ENCODE data around the gene NUDT22.
A peak's percentile ranks its signal among the peaks of the same experiment; 100 is the strongest.

NUDT22 gene, protein sequence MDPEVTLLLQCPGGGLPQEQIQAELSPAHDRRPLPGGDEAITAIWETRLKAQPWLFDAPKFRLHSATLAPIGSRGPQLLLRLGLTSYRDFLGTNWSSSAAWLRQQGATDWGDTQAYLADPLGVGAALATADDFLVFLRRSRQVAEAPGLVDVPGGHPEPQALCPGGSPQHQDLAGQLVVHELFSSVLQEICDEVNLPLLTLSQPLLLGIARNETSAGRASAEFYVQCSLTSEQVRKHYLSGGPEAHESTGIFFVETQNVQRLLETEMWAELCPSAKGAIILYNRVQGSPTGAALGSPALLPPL

DNA sequence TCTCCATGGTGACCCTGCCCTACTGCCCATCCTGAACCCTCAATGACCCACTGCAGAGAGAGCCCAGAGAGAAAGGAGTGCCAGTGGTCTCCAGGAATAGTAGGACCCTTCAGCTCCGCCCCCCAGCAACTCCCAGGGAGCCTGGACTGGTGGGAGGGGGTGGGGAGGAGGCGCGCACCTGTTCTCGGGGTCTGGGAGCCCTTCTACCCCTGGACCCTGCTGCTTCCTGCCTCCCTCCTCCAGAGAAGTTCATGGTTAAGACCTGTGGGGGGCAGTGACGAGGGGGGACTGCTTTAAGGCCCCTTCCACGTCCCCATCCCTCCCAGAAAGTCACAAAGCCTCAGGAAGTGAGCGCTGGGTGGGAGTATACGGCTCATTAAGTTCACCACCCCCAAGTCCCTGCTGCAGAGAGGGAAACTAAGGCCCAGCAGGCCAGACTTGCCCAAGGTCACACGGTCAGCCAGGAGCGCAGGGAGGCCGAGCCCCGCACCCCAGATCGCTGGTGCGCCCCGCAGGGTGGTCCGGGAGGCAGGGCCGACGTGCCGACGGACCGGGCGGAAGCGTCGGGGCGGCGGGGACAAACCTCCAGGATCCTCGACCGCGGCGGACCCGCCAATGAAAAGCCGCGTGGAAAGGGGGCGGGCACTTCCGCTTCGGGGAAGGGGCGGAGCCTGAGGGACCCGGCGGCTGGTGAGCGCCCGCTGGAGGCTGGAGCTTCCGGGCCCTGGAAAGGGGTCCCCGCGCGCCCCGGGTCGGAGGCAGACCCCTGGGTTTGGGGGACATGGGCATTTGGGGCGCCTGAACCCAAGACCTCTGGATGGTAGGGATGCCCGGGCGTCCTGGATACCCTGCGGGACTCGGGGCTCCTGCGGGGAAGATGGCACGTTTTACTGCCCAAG, at the start of gene NUDT22, which contains the start of gene TRPT1:
TSS of gene NUDT22 (plus strand) at position 667 of the 899 bp plus-strand sequence. CDS start 379 bp downstream, outside the sequence.
TSS of gene TRPT1 (minus strand) at position 579 of the 899 bp plus-strand sequence. CDS start at position 253, 326 bp downstream.
- DNase-seq = peak; percentile 87 to 93 (median 90)

DNA sequence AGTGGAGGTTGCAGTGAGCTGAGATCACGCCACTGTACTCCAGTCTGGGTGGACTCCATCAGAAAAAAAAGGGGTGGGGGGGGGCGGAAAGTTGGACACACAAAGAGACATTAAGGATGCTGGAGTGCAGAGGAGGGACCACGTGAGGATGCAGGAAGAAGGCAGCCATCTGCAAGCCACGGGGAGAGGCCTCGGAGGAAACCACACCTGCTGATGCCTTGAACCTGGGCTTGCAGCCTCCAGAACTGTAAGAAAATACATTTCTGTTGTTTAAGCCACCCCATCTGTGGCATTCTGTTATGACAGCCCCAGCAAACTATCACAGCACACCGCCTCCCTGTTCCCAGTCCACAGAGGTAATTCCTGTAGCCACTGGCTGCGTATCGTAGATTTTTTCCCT, 49.3 kb upstream of the NUDT22 start:
- DNase-seq = no peak

DNA sequence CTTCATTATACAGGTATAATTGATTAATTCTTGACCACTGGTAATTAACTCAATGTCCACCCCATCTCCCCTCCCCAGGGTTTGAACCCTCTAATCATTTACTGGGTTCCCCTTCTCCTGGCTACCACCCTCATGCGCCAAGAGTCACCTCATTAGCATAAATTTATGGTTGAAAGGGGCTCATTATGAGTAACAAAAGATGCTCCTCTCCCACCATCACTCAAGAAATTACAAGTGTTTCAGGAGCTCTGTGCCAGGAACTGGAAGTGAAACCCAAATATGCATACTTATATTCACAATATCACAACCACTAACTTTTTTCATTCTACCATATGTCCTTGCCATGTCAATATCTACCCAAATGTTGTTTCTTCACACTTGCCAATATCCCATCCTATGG, 47.9 kb upstream of the NUDT22 start:
- no peak for DNase-seq

DNA sequence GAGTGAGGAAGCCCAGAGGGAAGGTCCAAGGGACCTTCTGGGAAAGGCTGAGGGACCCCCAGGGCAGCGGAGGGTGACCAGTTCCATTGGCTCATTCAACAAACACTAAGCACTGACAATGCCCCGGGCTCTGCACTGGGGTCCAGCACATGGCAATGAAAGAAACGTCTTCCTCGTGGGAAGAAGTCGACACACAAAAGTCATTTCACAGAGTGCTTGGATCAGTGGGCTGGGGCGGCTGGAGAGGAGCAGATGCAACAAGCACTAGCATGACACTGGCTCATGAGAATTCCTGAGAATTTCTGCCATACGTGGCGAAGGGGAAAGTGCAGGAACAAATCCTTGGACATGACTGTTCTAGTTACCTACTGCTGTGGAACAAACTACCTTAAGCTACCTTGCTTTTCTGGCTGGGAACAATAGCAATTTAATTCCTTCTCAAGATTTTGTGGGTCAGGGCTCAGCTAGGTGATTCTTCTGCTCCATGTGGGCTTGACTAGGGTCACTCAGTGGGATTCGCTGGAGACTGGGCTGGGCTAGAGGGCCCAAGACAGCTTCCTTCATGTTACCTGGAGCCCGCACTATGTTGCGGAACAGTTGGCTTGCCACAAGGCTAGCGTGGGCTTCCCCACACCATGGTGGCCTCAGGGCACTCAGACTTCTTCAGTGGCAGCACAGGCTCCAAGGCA, 47.0 kb upstream of the NUDT22 start:
- no peak for DNase-seq

DNA sequence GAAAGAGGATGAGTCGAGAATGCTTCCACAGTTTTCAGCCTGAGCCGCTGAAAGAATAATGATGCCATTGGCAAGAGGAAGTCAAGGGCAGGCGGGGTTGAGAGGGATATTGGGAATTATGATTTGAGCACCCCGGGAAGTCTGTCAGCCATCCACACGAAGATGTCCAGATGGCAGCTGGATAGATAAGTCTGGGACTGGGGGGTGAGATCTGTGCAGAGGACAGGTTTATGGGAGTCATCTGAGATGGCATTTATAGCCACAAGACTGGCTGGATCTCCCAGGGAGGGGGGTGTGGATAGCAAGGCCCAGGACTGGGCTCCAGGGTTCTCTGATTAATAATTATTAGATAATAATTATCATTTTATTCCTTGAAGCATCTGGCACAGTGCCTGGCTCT, 45.2 kb upstream of the NUDT22 start:
- no peak for DNase-seq

DNA sequence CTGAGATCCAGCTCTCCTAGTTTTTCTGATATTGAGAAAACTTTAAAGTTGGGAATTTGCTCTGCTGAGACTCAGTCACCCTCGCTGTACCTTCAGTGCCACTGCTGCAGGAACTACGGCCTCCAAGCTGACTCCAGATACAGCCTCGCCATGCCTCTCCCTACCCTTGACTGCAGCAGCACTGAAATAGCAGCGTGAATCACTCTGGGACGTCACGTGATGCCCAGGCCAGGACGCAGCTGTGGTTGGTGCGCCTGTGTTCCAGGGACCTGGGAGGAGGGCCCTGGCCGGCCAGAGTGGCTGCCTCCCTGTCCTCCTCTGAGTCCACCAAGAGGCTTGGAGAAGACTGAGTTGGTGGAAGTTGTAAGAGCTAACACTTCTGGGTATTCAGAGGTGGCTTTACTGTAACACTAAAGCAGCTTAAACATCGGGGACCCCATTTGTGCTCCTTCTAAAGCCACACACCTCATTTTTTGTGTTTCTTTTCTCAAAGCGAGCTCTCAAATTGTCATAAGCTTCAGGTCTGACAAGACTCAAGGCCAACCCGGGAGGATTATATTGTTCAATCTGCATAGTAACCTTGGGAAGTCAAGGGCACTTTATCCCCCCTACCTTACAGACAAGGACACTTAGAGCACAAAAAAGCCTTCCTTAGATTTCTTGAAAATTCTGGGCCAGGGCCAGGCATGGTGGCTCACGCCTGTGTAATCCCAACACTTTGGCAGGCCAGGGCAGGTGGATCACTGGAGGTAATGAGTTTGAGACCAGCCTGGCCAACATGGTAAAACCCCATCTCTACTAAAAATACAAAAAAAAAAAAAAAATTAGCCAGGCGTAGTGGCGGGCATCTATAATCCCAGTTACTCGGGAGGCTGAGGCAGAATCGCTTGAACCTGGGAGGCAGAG, 44.3 kb upstream of the NUDT22 start:
- DNase-seq = peak; percentile 59 to 75 (median 70)

DNA sequence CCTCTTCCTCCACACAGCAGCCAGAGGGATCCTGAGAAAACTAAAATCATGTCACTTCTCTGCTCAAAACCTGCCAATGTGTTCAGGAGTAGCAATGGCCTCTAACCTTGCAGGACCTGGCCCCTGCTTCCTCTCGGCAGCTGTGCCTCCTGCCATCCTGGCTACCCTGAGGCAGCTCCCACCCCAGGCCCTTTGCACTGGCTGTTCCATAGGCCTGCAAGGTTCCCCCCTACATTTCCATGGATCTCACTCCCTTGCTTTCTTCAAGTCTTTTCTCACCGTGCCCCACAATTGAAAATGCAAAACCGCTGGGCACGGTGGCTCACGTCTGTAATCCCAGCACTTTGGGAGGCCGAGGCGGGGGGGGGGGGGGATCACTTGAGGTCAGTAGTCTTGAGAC, 42.2 kb upstream of the NUDT22 start:
- no peak for DNase-seq

DNA sequence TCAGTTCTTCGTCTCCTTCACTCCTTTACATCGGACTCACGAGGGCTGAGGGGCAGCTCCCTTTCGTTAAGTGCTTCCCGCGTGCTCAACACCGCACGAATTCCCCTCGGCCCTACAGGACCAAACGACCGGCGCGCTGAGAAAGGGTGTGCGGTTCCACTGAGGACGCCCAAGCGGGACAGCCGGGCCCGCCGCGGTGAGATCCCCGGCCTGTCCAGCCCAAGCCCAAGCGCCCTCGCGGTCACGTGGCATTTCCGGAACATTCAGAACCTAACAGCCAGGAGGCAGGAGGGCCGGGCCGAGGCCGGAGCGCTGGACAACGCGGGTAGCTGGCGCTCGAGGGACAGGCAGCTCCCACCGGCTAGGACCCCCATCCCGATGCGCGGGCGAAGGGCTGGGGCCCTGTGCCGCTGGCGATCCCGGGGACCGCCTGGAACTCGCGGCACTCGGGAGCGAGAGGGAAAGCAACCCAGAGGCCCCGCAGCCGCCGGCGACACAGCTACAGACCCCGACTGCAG, 40.8 kb upstream of the NUDT22 start:
- peak; percentile 71 to 96 (median 95) for DNase-seq

DNA sequence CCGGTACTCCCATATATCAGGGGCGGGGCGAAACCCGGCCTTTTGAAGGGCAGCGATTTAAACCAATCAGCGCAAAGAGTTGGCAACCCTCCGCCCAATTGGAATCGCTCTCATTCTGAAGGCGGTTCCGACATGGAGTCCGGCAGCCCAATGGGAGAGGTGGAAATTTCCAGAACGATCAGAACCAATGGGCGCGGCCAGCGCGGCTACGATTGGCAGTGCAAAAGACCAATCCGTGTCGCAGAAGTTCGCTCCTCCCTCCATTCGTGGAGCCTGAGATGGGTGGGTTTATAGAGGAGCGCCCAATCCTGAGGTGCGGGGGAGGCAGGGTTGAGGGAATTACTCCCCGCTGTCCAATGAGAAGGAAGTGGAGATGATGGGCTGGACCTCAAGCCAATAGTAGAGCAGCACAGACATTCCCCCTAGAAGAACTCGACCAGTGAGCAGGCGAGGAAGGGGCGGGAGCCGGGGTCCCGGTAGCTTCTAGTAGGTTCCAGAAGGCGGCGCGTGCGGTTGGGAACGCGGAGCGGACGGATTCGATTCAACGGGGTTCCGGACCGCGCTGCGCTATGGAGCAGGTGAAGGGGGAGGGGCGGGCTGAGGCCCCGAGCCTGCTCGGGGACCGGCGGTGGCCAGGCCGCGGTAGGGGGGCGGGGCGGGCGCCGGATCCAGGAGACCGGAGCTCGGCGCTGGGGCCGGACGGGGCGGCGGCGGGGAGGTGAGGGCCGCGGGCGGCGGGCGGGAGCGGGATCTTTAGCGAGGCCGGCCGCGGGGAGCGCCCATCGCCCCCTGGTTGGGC, 40.2 kb upstream of the NUDT22 start, which contains the start of gene STIP1:
TSS of gene STIP1 (plus strand) at position 479 of the 799 bp plus-strand sequence. CDS start at position 570, 91 bp downstream.
- peak; percentile 100 for DNase-seq

DNA sequence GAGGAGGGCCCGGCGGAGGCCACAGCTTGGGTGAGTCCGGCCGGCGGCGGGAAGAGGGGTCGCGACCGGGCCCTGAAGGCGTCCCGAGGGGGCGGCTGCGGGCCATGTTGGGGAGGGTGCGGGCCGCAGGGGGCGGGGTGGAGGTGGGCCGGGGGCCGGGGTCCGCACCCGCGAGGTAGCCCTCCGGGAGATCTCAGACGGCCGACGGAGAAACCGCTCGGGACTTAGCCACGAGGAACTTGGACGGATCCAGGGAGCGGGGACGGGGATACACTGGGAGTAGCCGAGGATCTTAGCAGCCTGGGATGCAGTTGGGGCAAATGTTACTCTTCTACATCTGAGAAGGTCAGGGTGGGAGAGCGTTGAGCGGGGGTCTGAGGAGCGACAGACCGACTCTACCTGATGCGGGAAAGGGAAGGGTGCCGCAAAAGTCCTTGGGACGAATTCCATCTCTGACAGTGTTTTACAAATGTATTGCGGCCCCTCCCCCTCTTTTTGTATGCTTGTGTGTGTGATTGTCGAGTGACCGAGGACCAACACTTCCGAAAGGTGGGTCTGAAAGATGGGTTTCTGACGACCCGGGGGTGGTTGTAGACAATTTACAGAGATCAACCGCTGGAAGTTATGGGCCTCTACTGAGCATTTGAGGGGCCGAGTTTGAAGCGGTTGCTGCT, 39.4 kb upstream of the NUDT22 start:
- DNase-seq = peak in 1 of 3 experiments; percentile 59

DNA sequence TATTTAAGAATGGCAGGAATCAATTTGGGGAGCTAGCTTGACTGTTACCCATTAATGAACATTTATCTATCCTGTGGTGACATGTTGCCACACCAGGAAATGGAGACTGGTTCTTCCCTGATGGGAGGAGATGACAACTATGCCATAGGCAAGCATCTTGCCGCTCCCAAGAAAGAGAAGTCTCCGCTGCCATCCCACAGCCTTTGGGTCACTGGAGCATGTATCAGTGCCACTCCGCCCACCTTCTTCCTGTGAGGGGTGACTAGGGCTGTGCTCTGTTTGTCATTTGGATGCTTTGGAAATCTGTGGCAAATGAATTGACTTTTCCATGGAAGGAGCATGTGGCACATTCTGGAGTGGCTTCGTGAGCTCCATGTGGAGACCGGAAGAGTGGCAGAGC, 33.6 kb upstream of the NUDT22 start:
- DNase-seq = no peak

DNA sequence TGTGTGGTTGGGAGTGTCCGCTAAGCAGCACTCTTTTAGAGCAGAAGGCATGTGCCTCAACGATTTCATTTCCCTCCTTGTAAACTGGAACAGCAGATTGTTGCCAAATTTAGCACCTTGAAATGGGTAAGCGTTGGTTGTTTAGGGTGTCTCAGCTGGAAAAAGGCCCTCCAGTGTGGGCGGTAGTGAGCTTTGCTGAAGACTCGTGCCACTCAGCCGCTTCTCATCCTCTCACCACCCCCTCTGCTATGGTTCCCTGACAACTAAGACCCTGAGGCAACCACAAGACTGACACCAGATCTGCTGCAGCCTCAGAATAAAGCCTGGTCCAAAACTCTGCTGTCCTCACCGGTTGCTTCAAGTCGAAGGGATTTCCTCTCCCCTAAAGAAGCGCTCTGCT, 29.4 kb upstream of the NUDT22 start:
- DNase-seq = no peak

DNA sequence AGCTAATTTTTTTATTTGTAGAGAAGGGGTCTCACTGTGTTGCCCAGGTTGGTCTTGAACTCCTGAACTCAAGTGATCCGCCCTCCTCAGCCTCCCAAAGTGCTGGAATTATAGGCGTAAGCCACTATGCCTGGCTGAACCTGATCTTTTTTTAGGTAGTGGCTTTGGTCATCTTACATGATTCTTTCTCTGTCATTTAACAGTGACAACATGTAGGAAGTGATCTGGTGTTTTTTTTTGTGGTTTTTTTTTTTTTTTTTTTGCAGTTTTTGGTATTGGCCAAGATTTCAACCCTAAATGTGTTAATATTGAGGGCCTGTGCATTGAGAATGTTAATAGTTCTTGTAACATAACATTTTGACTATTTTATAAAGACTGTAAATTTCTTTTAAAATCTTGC, 27.6 kb upstream of the NUDT22 start:
- DNase-seq = no peak

DNA sequence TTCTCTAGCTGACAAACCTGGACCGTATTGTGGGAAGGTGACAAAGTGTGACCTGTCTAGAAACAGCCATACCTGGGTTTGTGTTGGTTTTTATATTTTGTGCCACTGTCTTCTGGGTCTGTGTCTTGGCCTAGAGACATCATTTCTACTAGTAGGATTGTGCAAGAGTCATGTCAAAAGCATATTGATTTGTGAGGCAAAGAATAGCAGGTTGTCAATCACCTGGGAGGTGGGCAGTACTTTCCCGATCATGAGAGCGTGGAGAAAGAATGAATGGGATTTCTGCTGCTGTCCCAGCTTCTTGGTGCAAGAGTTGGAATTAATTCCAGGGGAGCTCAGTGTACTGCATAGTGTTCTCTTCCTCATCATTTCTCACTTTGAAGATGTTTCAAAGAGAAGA, 24.5 kb upstream of the NUDT22 start:
- no peak for DNase-seq

DNA sequence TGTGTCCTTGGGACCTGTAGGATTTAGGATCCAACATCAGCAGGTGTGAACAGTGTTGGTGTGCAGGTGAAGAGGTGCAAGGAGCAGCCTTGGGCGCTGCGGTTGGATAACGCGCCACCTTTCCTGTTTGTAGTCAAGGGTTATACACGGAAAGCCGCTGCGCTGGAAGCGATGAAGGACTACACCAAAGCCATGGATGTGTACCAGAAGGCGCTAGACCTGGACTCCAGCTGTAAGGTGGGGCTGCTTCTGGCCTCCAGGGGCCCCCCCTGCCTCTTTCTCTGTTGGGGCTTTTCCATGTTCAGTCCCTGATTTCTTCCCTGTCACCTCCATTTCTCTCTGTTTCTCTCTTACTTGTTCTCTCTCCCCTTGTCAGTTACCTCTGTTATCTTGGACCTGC, 23.1 kb upstream of the NUDT22 start:
- DNase-seq = no peak

DNA sequence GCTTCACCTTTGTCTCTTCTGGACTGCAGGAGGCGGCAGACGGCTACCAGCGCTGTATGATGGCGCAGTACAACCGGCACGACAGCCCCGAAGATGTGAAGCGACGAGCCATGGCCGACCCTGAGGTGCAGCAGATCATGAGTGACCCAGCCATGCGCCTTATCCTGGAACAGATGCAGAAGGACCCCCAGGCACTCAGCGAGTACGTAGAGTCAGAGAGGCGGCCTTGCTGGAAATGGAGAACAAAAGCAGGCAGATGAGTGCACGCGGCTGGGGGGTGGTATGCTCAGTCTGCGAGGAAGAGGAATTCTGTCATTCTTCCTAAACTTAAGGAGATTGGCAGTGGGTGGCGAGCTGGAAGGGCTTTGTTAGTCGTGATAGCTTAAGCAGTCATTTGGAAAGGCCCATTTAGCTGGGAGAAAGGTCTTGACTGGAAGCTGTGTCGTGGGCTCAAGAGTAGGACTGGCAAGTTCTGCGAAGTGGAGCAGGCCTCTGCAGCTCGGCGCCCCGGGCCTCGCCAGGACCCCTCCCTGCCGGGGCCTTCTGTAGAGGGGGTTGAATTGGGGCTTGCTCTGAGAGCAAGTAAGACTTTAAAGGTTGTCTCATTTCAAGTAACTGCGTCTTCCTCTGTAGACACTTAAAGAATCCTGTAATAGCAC, 22.5 kb upstream of the NUDT22 start:
- no peak for DNase-seq

DNA sequence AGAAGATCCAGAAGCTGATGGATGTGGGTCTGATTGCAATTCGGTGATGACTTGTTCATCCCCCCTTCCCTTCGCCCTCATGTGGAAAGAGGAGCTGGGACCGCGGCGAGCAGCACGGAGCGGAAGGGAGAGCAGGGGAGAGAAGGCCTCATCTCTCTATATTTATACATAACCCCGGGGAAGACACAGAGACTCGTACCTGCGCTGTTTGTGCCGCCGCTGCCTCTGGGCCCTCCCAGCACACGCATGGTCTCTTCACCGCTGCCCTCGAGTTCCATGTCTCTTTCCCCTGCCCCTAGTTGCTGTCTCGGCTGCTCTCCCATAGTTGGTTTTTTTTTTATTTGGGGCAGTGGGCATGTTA, 22.0 kb upstream of the NUDT22 start:
- DNase-seq = no peak

DNA sequence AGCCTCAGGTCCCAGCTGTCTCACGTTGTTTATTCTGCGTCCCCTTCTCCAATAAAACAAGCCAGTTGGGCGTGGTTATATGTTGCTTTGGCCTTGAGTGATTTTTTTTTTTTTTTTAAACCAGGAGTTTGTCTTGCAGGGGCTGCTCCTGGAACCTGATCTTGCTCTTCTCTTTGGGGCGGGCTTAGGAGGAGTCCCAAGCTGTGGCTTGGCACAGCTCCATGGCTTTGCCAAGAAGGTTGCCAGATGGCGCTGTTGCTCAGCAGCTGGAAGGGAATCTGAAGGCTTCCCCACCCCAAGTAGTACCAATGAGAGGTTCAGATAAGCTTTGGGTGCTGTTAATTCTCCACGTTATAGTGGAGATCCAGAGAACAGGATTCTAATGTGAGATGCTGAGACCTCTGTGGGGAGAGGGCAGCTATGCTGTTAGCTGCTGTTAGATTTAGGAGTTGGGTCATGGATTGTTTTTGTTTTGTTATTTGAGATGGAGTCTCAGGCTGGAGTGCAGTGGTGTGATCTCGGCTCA, 21.5 kb upstream of the NUDT22 start:
- peak; percentile 59 to 91 (median 84) for DNase-seq

DNA sequence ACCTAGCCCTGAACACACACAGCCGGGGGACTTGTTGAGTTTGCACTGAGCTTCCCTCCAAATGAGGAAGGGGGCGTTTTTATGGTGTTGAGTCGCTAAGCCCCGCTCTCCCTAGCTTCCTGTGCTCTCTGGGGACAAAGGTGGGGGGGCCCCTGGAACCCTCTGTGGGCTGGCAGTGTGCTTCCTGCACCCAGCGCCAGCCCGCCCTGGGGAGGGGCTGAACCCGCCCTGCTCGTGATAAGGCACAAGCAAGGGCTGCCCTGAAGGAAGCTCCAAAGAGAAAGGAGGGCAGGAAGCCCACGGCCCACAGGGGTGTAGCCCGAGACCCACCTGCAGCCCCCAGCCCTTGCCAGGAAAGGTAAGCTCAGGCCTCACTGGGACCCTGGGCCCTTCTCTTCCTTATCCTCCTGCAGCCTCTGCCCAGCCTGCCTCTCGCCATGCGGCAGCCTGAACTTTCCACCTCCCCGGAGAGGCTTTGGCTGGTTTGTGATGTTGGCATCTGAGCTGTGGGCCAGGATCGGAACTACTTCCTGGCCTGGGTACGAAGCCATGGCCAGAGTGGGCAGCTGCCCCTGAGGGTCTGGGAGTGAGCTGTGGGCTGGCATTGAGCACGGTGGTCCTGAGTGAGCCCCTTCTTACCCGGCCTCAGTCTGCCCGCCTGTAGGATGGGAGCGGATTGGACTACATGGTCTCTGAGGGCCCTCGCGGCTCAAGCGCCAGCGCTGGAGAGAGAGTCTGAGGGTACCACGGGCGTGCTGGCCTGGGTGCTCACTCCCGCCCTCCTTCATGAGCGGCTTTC, 19.4 kb upstream of the NUDT22 start, which contains the start of gene FERMT3:
TSS of gene FERMT3 (plus strand) at position 265 of the 799 bp plus-strand sequence. CDS start 644 bp downstream, outside the sequence.
- DNase-seq = no peak
